ENCODE results near the gene CAPRIN1.

CAPRIN1 gene

GRCh38 chr11:34051349-34052035 lies at the start of gene CAPRIN1:
Gene CAPRIN1 (plus strand): TSS chr11:34051731. CDS start chr11:34052421, 690 bp downstream.
- peak; percentile 97 for DNase-seq

GRCh38 chr11:34002420-34002819 lies 49.1 kb upstream of the CAPRIN1 start:
- no peak for DNase-seq

GRCh38 chr11:34004236-34004635 lies 47.3 kb upstream of the CAPRIN1 start:
- DNase-seq = no peak

- DNase-seq = no peak
These were observed 44.7 kb upstream of the CAPRIN1 start for GRCh38 chr11:34006876-34007275.

- DNase-seq = no peak
These were observed 38.8 kb upstream of the CAPRIN1 start for GRCh38 chr11:34012734-34013133.

- no peak for DNase-seq
These were observed 37.5 kb upstream of the CAPRIN1 start for GRCh38 chr11:34013898-34014571.

- no peak for DNase-seq
These were observed 29.4 kb upstream of the CAPRIN1 start for GRCh38 chr11:34021977-34022735.

GRCh38 chr11:34026432-34026831 lies 25.1 kb upstream of the CAPRIN1 start:
- no peak for DNase-seq

- DNase-seq = no peak
These were observed 23.8 kb upstream of the CAPRIN1 start for GRCh38 chr11:34027516-34028408.

GRCh38 chr11:34028425-34028824 lies 23.1 kb upstream of the CAPRIN1 start:
- DNase-seq = no peak

- no peak for DNase-seq
These were observed 22.4 kb upstream of the CAPRIN1 start for GRCh38 chr11:34029176-34029575.

- no peak for DNase-seq
These were observed 21.1 kb upstream of the CAPRIN1 start for GRCh38 chr11:34030382-34030781.

- DNase-seq = no peak
These were observed 18.1 kb upstream of the CAPRIN1 start for GRCh38 chr11:34033399-34033798.

GRCh38 chr11:34034053-34034452 lies 17.5 kb upstream of the CAPRIN1 start:
- no peak for DNase-seq

- no peak for DNase-seq
These were observed 15.1 kb upstream of the CAPRIN1 start for GRCh38 chr11:34036456-34036855.

GRCh38 chr11:34037016-34037415 lies 14.5 kb upstream of the CAPRIN1 start:
- peak; percentile 69 for DNase-seq

- DNase-seq = no peak
These were observed 11.0 kb upstream of the CAPRIN1 start for GRCh38 chr11:34040571-34040970.

- peak; percentile 91 for DNase-seq
These were observed 6.7 kb upstream of the CAPRIN1 start for GRCh38 chr11:34044664-34045485.

GRCh38 chr11:34049028-34049427 lies 2.5 kb upstream of the CAPRIN1 start:
- DNase-seq = no peak

GRCh38 chr11:34050581-34051348 lies 766 bp upstream of the CAPRIN1 start:
- no peak for DNase-seq

- DNase-seq = peak; percentile 96
These were observed 591 bp downstream of the CAPRIN1 start for GRCh38 chr11:34052036-34052607.

All from hematopoietic multipotent progenitor cell treated with erythropoietin and hydrocortisone succinate and interleukin-3 and kit ligand, for 4 days (in vitro differentiated cells).